ENCODE results near the gene TCF12. TPM values are rescaled to one million over a fixed set of nuclear protein-coding genes. Genes with fewer than 3 reads are reported as not detected.

The TCF12 gene
- total and polyA plus RNA-seq, 2 donors (not counting 3 experiments of a cell fraction or from before 2014, with no cell fraction given), result 72.1 to 133 TPM

GRCh38 chr15:57203906-57204305 is 285.5 kb downstream of the TCF12 start:
- no peak overlapping the region for H3K9ac ChIP-seq (replicated peaks; ENCODE audit: extremely low read depth, insufficient read depth, low read length)
- intact Hi-C loops (cut with micrococcal nuclease), result no loop called here
- no peaks in the 10 kb centered on the region for H3K36me3 ChIP-seq (ENCODE audit: control insufficient read depth in 2 of 2, extremely low read depth in 1 of 2, insufficient read depth in 2 of 2, low read length in 2 of 2)
- TF ChIP-seq GATA2 (IDR thresholded peaks at IDR 0.05; ENCODE audit: insufficient read depth, insufficient read length, low read depth, low read length) (no peak), CTCF (IDR thresholded peaks at IDR 0.05; ENCODE audit: extremely low read depth in 1 of 2, insufficient read depth in 1 of 2, low read depth in 1 of 2, low read length in 2 of 2) (no peak), MAX (IDR thresholded peaks at IDR 0.05; ENCODE audit: insufficient read depth, insufficient read length) (no peak), JUN (IDR thresholded peaks at IDR 0.05; ENCODE audit: borderline replicate concordance, insufficient read depth, insufficient read length, low read depth) (no peak), FOS (IDR thresholded peaks at IDR 0.05; ENCODE audit: borderline replicate concordance, insufficient read depth, low read length) (no peak), POLR2A (IDR thresholded peaks at IDR 0.05; ENCODE audit: low read depth, low read length) (no peak), POLR2AphosphoS5 (IDR thresholded peaks at IDR 0.05; ENCODE audit: insufficient read depth, low read depth, low read length) (no peak), MYC (IDR thresholded peaks at IDR 0.05; ENCODE audit: low read depth, low read length) (no peak), EZH2 (IDR thresholded peaks at IDR 0.05; ENCODE audit: borderline replicate concordance, low read depth, low read length, severe bottlenecking) (no peak)
- dilution Hi-C loops (cut with MboI; ENCODE audit: extremely low pct_ligation_motif_present, low sequenced_read_pairs), result no loop called here
- H3K4me1 ChIP-seq (ENCODE audit: control insufficient read depth, extremely low read depth, insufficient read depth, low read length), result peaks cover 3% of the 10 kb centered on the region
- peaks cover 4% of the 10 kb centered on the region for H3K79me2 ChIP-seq (ENCODE audit: control insufficient read depth, insufficient read depth, low read length)
- H3K27me3 ChIP-seq (ENCODE audit: control insufficient read depth in 2 of 2, insufficient read depth in 2 of 2, low read length in 2 of 2), result no peaks in the 10 kb centered on the region
- CTCF ChIA-PET, result interaction anchor here (0.6 to 1.9 kb wide), 2 partner anchors 9 to 121 kb away, joined by 4 to 8 read pairs; no protein-coding TSS in a partner anchor
- FAIRE-seq (no peak), DNase-seq (ENCODE audit: low read depth, low spot score) (no peak)
- H3K27ac ChIP-seq (ENCODE audit: insufficient read depth, low read depth, low read length), result no peak overlapping the region
- H3K4me3 ChIP-seq (replicated peaks in 1 of 3; ENCODE audit: insufficient read depth in 1 of 3, low read depth in 1 of 3, low read length in 3 of 3), result no peak overlapping the region
- no peak overlapping the region for H3K4me2 ChIP-seq (ENCODE audit: insufficient read depth, low read length)
- no peaks in the 10 kb centered on the region for H3K9me3 ChIP-seq (replicated peaks; ENCODE audit: control insufficient read depth, insufficient read depth, low read length)
- H2AFZ ChIP-seq (ENCODE audit: low read depth, low read length), result no peak overlapping the region
- H3K9me1 ChIP-seq (replicated peaks; ENCODE audit: control insufficient read depth, extremely low read depth, insufficient read depth, low read length), result no peaks in the 10 kb centered on the region
- no peaks in the 10 kb centered on the region for H4K20me1 ChIP-seq (replicated peaks; ENCODE audit: control insufficient read depth, extremely low read depth, insufficient read depth, low read length)
- no TSS peak for BruUV-seq (replicated peaks)
- POLR2A ChIA-PET, result no interaction called here
